Spleen (tissue), 11 donors: ENCODE results near the gene STAT2. TPM values are rescaled to one million over a fixed set of nuclear protein-coding genes. Genes with fewer than 3 reads are reported as not detected.
A peak's percentile ranks its signal among the peaks of the same experiment; 100 is the strongest.
"Not testable (repeated sequence)": the region's sequence is repeated elsewhere in the genome, so short reads cannot be mapped to it uniquely, and the experiment has no call there.

ENCODE experiments used
- DNase-seq: peaks from one replicate; pipeline ENCODE4 v3.0.0-alpha.2; 2020
- H3K27ac ChIP-seq, 8 donors: fragments of 200-600 bp; sonication (generic) in 7 of 8; 1 replicate in 4 of 8; 2 replicates in 4 of 8; pipeline versions ENCODE4 v1.5.0 to v1.8.0; 2016 to 2021; ENCODE audit warnings: inconsistent platforms in 4 of 8, mild to moderate bottlenecking in 4 of 8, moderate library complexity in 1 of 8
- H3K27me3 ChIP-seq, 7 donors: fragments of 200-600 bp; sonication (generic) in 6 of 7; replicated peaks in 1 of 7; 1 replicate in 4 of 7; 2 replicates in 3 of 7; pipeline versions ENCODE4 v1.5.0 to v1.8.0; 2016 to 2021; ENCODE audit warnings: inconsistent platforms in 3 of 7, mild to moderate bottlenecking in 1 of 7
- H3K36me3 ChIP-seq, 6 donors: fragments of 200-600 bp; sonication (generic) in 5 of 6; 1 replicate in 4 of 6; 2 replicates in 2 of 6; pipeline versions ENCODE4 v1.5.0 to v1.8.0; 2016 to 2021; ENCODE audit warnings: inconsistent platforms in 2 of 6
- H3K4me1 ChIP-seq, 6 donors: fragments of 200-600 bp; sonication (generic) in 5 of 6; 1 replicate in 3 of 6; 2 replicates in 3 of 6; pipeline versions ENCODE4 v1.5.0 to v1.8.0; 2016 to 2021; ENCODE audit warnings: inconsistent platforms in 3 of 6
- H3K4me3 ChIP-seq, 8 donors: fragments of 200-600 bp; sonication (generic) in 7 of 8; 1 replicate in 4 of 8; 2 replicates in 4 of 8; pipeline versions ENCODE4 v1.5.0 to v1.8.0; 2016 to 2021; ENCODE audit warnings: inconsistent platforms in 4 of 8, mild to moderate bottlenecking in 4 of 8, moderate library complexity in 2 of 8
- H3K9me3 ChIP-seq, 8 donors: fragments of 200-600 bp; sonication (generic) in 7 of 8; 1 replicate in 4 of 8; 2 replicates in 4 of 8; pipeline versions ENCODE4 v1.5.0 to v1.8.0; 2016 to 2021; ENCODE audit warnings: inconsistent platforms in 4 of 8
- POLR2A ChIP-seq, 3 donors: fragments of 450-650 bp; IDR thresholded peaks; one replicate each; pipeline ENCODE4 v1.5.1; 2017; ENCODE audit warnings: antibody characterized with exemption in 3 of 3, mild to moderate bottlenecking in 1 of 3
- POLR2AphosphoS5 ChIP-seq, 3 donors: sonication (generic); formaldehyde crosslinking; IDR thresholded peaks; one replicate each; pipeline ENCODE4 v1.5.1; 2017; ENCODE audit warnings: antibody characterized with exemption in 3 of 3
- WGBS, 5 donors: extraction: QIAGEN DNeasy Blood & Tissue Kit in 3 of 5; methylation state at CpG; one replicate each; pipeline versions ENCODE4 v1.1.5 to v1.1.7; 2013 to 2018; 5-methylcytosine and 5-hydroxymethylcytosine counted together
- intact Hi-C: fragments of 100-400 bp; cut with DNase I; formaldehyde crosslinking; loops from one replicate; pipeline ENCODE4 v1.15.0; 2023; ENCODE audit warnings: low total_unique reads
- polyA plus RNA-seq, 3 donors: library from polyadenylated mRNA; stranded (reverse); fragments of 200-250 nt; gene quantifications; one replicate each; pipeline ENCODE4 v1.2.1, GENCODE V29; 2013
- total RNA-seq, 7 donors: library from RNA; depleted of rRNA in 3 of 7; stranded (reverse); fragments of >200 nt in 3 of 7; fragmentation: NEBNext Ultra II Directional in 4 of 7; extraction: Animal tissue kit (Norgen Biotek cat#: 25700) in 4 of 7; gene quantifications; one replicate each; pipeline versions ENCODE4 v1.1.0 to v1.2.1, GENCODE V29; 2016 to 2021
- TF ChIP-seq, protein P1 (sequence below), 11 experiments: fragments of 200-600 bp in 7 of 11; fragments of 450-650 bp in 4 of 11; sonication (generic) in 4 of 11; IDR thresholded peaks in 8 of 11; conservative IDR thresholded peaks in 3 of 11; 1 replicate in 7 of 11; 2 replicates in 4 of 11; pipeline versions ENCODE4 v1.4.0 to v1.8.0; 2016 to 2021; ENCODE audit warnings: antibody characterized with exemption in 11 of 11, inconsistent platforms in 4 of 11, mild to moderate bottlenecking in 1 of 11
- donor health status: healthy with polysubstance abuse.
- donor health status: DM: no; HTN: no; CAD: no; lungs with moderate emphysema.
- donor health status: DM: no; HTN: no; CAD: no.
- donor health status: Bipolar disorder and iron deficiency.
- donor health status: healthy.
- donor health status: DM: no; HTN: no; CAD: no.
- donor health status: DM: yes; HTN: yes; CAD: no.

Gene STAT2
- total and polyA plus RNA-seq, 10 donors: 41.5 to 262 (median 230) TPM

DNA sequence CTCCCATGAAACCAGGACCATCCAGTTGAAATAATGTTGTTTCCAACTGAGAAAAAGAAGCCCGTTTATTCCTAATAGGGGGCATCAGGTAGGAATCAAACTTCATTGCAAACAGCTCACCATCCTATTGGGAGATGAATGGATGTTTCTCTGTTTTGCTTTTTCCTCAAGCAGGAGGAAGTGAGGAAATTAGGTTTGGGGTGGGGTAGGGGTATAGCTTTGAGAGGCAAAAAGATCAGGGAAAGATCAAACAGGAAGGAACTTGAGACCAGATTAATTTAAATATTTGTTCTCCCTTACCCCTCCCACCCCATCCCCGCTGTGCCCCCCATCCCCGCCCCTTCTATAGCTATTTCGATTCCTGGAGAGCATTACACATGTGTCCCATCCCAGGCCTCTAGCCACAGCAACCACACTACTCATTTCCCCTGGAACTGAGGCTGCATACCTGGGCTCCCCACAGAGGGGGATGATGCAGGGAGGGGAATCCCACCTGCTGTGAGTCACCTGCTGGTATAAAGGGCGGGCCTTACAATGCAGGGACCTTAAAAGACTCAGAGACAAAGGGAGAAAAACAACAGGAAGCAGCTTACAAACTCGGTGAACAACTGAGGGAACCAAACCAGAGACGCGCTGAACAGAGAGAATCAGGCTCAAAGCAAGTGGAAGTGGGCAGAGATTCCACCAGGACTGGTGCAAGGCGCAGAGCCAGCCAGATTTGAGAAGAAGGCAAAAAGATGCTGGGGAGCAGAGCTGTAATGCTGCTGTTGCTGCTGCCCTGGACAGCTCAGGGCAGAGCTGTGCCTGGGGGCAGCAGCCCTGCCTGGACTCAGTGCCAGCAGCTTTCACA lies 21.4 kb downstream of the STAT2 start, which contains the start of gene IL23A:
TSS of gene IL23A (plus strand) at position 577 of the 850 bp plus-strand sequence. CDS start at position 738, 161 bp downstream.
- intact Hi-C loops: loop anchor here (10.0 kb wide), 1 partner anchor 126 kb away; the partner anchor contains the start of gene SPRYD4
- Histone ChIP-seq H3K27ac (peak within 1 kb of the TSS; percentile 69 to 91 (median 80)), H3K36me3 (peaks cover 0 to 28% (median 15%) of the 10 kb centered on the region in 6 donors), H3K9me3 (no peaks in the 10 kb centered on the region), H3K27me3 (no peaks in the 10 kb centered on the region), H3K4me3 (peak within 1 kb of the TSS in 3 of 8 donors; percentile 5 to 61 (median 12)), H3K4me1 (peaks cover 4 to 46% (median 32%) of the 10 kb centered on the region in 6 donors)
- 30 to 37% (median 33%) methylated on average over 9 of the region's 9 CpGs for WGBS, 5 donors
- TF ChIP-seq POLR2AphosphoS5 (IDR thresholded peaks at IDR 0.05) (peak; percentile 41 to 69 (median 60)), POLR2A (IDR thresholded peaks at IDR 0.05) (peak in 1 of 3 donors; percentile 35)
- TF ChIP-seq, protein P1, sequence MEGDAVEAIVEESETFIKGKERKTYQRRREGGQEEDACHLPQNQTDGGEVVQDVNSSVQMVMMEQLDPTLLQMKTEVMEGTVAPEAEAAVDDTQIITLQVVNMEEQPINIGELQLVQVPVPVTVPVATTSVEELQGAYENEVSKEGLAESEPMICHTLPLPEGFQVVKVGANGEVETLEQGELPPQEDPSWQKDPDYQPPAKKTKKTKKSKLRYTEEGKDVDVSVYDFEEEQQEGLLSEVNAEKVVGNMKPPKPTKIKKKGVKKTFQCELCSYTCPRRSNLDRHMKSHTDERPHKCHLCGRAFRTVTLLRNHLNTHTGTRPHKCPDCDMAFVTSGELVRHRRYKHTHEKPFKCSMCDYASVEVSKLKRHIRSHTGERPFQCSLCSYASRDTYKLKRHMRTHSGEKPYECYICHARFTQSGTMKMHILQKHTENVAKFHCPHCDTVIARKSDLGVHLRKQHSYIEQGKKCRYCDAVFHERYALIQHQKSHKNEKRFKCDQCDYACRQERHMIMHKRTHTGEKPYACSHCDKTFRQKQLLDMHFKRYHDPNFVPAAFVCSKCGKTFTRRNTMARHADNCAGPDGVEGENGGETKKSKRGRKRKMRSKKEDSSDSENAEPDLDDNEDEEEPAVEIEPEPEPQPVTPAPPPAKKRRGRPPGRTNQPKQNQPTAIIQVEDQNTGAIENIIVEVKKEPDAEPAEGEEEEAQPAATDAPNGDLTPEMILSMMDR (IDR thresholded peaks at IDR 0.05 in 8 of 11, conservative IDR thresholded peaks at IDR 0.05 in 3 of 11): no peak
- peak; percentile 79 for DNase-seq

- Histone ChIP-seq H3K9me3 (no peaks in the 10 kb centered on the region), H3K36me3 (peaks cover 0 to 20% (median 7%) of the 10 kb centered on the region in 6 donors), H3K27ac (peak overlapping the region in 7 of 8 donors; percentile 75 to 91 (median 81)), H3K27me3 (no peaks in the 10 kb centered on the region), H3K4me1 (peaks cover 9 to 53% (median 38%) of the 10 kb centered on the region in 6 donors), H3K4me3 (no peak overlapping the region)
- 71 to 86% (median 82%) methylated on average over 8 of the region's 8 CpGs for WGBS, 5 donors
- DNase-seq: peak; percentile 32
- TF ChIP-seq, protein P1 (IDR thresholded peaks at IDR 0.05 in 8 of 11, conservative IDR thresholded peaks at IDR 0.05 in 3 of 11): no peak
- no peak for TF ChIP-seq POLR2AphosphoS5 (IDR thresholded peaks at IDR 0.05)
- no peak for TF ChIP-seq POLR2A (IDR thresholded peaks at IDR 0.05)
- intact Hi-C loops: loop anchor here (10.0 kb wide), 1 partner anchor 127 kb away; the partner anchor contains the start of gene SPRYD4
These were observed 22.1 kb downstream of the STAT2 start for GRCh38 chr12:56337753-56338251.

- Histone ChIP-seq H3K27ac (peak overlapping the region in 3 of 8 donors; percentile 78 to 91 (median 81)), H3K27me3 (no peaks in the 10 kb centered on the region), H3K4me1 (peaks cover 10 to 57% (median 43%) of the 10 kb centered on the region in 6 donors), H3K4me3 (no peak overlapping the region), H3K9me3 (no peaks in the 10 kb centered on the region), H3K36me3 (peaks cover 0 to 8% (median 0%) of the 10 kb centered on the region in 6 donors)
- DNase-seq: peak; percentile 30
- 75 to 84% (median 80%) methylated on average over 9 of the region's 9 CpGs for WGBS, 5 donors
- TF ChIP-seq, protein P1 (IDR thresholded peaks at IDR 0.05 in 8 of 11, conservative IDR thresholded peaks at IDR 0.05 in 3 of 11): no peak
- no peak for TF ChIP-seq POLR2AphosphoS5 (IDR thresholded peaks at IDR 0.05)
- no peak for TF ChIP-seq POLR2A (IDR thresholded peaks at IDR 0.05)
- intact Hi-C loops: loop anchor here (10.0 kb wide), 1 partner anchor 128 kb away; the partner anchor contains the start of gene SPRYD4
These were observed 23.3 kb downstream of the STAT2 start for GRCh38 chr12:56336361-56337167.

DNA sequence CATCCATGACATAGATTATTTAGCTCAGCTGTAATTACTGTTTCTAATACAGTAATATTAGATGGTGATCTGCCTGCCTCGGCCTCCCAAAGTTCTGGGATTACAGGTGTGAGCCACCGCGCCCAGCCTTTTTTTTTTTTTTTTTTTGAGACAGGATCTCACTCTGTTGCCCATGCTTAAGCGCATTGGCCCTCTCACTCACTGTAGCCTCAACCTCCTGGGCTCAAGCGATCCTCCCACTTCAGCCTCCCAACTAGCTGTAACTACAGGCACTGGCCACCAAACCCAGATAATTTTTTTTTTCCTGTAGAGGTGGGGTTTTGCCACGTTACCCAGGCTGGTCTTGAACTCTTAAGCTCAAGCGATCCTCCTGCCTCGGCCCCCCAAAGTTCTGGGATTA lies 24.4 kb downstream of the STAT2 start:
- not testable (repeated sequence) for H3K36me3 ChIP-seq, H3K9me3 ChIP-seq, DNase-seq, H3K4me3 ChIP-seq, H3K27me3 ChIP-seq
- intact Hi-C loops: loop anchor here (10.0 kb wide), 1 partner anchor 129 kb away; the partner anchor contains the start of gene SPRYD4
- H3K4me1 ChIP-seq: peaks cover 10 to 57% (median 43%) of the 10 kb centered on the region in 6 donors
- peak overlapping the region in 1 of 8 donors; percentile 8 for H3K27ac ChIP-seq
- WGBS, 5 donors: 96 to 99% (median 98%) methylated on average over 8 of the region's 8 CpGs
